ENCODE measurements around the gene RIPK3.
A peak's percentile ranks its signal among the peaks of the same experiment; 100 is the strongest.
"Not testable (repeated sequence)": the region's sequence is repeated elsewhere in the genome, so short reads cannot be mapped to it uniquely, and the experiment has no call there.

Gene RIPK3

DNA sequence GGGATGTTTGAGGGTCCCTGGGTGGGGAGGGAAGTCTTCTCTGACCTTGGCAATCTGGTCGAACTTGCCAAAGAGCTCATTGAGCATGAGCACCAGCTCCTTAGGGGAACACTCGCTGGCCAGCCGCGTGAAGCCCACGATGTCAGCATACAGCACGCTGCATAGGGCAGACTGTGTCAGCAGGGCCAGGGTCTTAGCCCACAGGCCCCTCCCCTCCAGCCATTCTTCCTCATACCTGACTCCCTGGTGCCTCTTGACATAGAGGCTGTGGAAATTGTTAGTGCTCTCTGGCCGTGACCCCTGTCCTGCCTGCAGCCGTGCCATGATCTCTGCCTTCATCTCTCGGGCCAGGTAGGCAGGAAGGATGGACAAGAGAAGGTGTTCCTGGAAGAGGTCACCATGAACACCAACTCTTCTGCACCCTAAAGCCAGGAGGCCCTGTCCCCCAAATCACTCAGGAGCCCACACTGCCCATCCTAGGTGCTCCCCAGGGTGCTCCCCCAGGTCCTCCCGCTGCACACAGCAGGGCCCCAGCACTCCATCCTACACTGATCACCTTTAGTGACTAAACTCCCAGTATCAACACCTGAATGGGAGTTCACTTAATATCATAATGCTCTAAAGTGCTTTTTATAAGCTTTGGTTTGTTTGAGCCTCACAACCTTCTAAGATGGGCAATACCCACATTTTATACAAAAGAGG is 8.7 kb downstream of the RIPK3 start:
- no peak for DNase-seq
- H3K36me3 Mint-ChIP-seq, result peaks cover 12% of the 10 kb centered on the region
- H3K27ac Mint-ChIP-seq, result no peak overlapping the region
- peaks cover 81% of the 10 kb centered on the region for H3K27me3 Mint-ChIP-seq
- CTCF ChIA-PET, result interaction anchor here (1.0 to 18.8 kb wide), 6 partner anchors 20 to 109 kb away, joined by 3 to 557 read pairs (median 12); partner anchors contain the start of genes CBLN3, CIDEB, KHNYN and LTB4R
- no peaks in the 10 kb centered on the region for H3K9me3 Mint-ChIP-seq
- peaks cover 67% of the 10 kb centered on the region for H3K4me1 Mint-ChIP-seq
- no peak overlapping the region for H3K4me3 Mint-ChIP-seq

DNA sequence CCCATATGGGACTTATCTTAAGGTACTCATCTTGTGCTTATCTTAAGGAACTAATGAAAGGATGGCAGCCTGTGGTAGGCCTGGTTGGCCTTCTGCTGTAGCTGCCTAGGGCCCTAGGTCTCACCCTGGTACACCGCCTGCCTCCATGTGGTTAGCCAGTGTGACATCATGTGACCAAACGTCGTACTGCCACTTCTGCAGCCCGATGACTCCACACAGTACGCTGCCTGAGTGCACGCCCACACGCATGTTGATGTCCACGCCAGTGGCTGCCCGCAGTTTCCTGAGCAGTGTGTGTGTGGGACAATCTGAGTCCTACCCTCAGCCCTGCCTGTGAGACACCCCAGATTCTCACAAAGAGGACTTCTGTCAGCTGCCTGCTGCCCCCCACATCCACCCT is 10.1 kb downstream of the RIPK3 start:
- H3K9me3 Mint-ChIP-seq, result no peaks in the 10 kb centered on the region
- peaks cover 59% of the 10 kb centered on the region for H3K4me1 Mint-ChIP-seq
- H3K36me3 Mint-ChIP-seq, result peaks cover 1% of the 10 kb centered on the region
- DNase-seq, result peak; percentile 52
- no peak overlapping the region for H3K4me3 Mint-ChIP-seq
- H3K27me3 Mint-ChIP-seq, result peaks cover 81% of the 10 kb centered on the region
- no peak overlapping the region for H3K27ac Mint-ChIP-seq
- CTCF ChIA-PET, result interaction anchor here (1.1 to 18.8 kb wide), 4 partner anchors 9 to 112 kb away, joined by 3 to 557 read pairs (median 66); partner anchors contain the start of genes CBLN3, CIDEB, KHNYN and LTB4R

- Mint-ChIP-seq H3K36me3 (peaks cover under 1% of the 10 kb centered on the region), H3K9me3 (no peaks in the 10 kb centered on the region), H3K27me3 (peaks cover 81% of the 10 kb centered on the region), H3K27ac (no peak overlapping the region), H3K4me1 (peaks cover 55% of the 10 kb centered on the region), H3K4me3 (no peak overlapping the region)
- CTCF ChIA-PET, result interaction anchor here (1.0 to 18.8 kb wide), 5 partner anchors 10 to 112 kb away, joined by 3 to 557 read pairs (median 4); partner anchors contain the start of genes CBLN3, CIDEB, KHNYN and LTB4R
- DNase-seq, result no peak
Observed at GRCh38 chr14:24329073-24329663, 10.6 kb downstream of the RIPK3 start.

GRCh38 chr14:24327914-24328313 is 11.9 kb downstream of the RIPK3 start:
- DNase-seq, result peak; percentile 48
- not testable (repeated sequence) for H3K36me3 Mint-ChIP-seq, H3K27ac Mint-ChIP-seq, H3K4me3 Mint-ChIP-seq, H3K9me3 Mint-ChIP-seq
- Mint-ChIP-seq H3K27me3 (peaks cover 80% of the 10 kb centered on the region), H3K4me1 (peaks cover 43% of the 10 kb centered on the region)
- CTCF ChIA-PET, result interaction anchor here (1.1 to 18.8 kb wide), 3 partner anchors 8 to 102 kb away, joined by 3 to 557 read pairs (median 129); partner anchors contain the start of genes CBLN3, CIDEB, KHNYN and LTB4R

GRCh38 chr14:24327303-24327702 is 12.5 kb downstream of the RIPK3 start:
- Mint-ChIP-seq H3K27me3 (peaks cover 80% of the 10 kb centered on the region), H3K36me3 (no peaks in the 10 kb centered on the region), H3K9me3 (no peaks in the 10 kb centered on the region), H3K27ac (no peak overlapping the region), H3K4me1 (peaks cover 38% of the 10 kb centered on the region), H3K4me3 (no peak overlapping the region)
- CTCF ChIA-PET, result interaction anchor here (0.7 to 18.8 kb wide), 6 partner anchors 9 to 112 kb away, joined by 3 to 557 read pairs (median 3); partner anchors contain the start of genes CBLN3, CIDEB, KHNYN and LTB4R
- DNase-seq, result no peak

- no peak overlapping the region for H3K27ac Mint-ChIP-seq
- CTCF ChIA-PET, result interaction anchor here (2.2 to 18.8 kb wide), 2 partner anchors 8 to 104 kb away, joined by 9 to 557 read pairs; partner anchors contain the start of genes CBLN3 and KHNYN
- H3K36me3 Mint-ChIP-seq, result no peaks in the 10 kb centered on the region
- H3K27me3 Mint-ChIP-seq, result peaks cover 75% of the 10 kb centered on the region
- H3K4me3 Mint-ChIP-seq, result no peak overlapping the region
- H3K4me1 Mint-ChIP-seq, result peaks cover 27% of the 10 kb centered on the region
- H3K9me3 Mint-ChIP-seq, result no peaks in the 10 kb centered on the region
- DNase-seq, result no peak
Observed at GRCh38 chr14:24325963-24326362, 13.8 kb downstream of the RIPK3 start.

DNA sequence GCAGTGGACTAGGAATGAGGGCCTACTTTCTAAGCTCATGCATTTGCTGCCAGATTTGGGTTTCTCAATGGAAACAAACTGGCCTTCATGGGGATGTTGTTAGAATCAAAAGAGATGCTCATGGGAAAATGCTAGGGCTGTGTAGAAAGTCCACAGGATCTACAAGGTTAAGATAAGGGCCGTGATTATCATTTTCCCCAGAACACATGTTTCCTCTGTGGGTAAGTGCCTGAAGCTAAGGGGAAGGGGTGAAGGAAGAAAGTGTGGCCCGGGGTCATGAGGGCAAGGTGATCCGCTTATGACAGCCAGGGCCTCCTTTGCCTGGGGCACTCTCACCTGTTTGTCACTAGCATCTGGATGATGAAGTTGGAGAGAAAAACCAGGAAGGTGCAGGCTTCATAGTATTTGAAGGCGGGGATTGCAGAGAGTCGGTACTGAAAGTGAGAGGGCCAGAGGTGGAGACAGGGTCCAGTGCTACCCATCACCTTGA is 14.7 kb downstream of the RIPK3 start:
- no peak overlapping the region for H3K27ac Mint-ChIP-seq
- H3K36me3 Mint-ChIP-seq, result no peaks in the 10 kb centered on the region
- H3K9me3 Mint-ChIP-seq, result no peaks in the 10 kb centered on the region
- no peak overlapping the region for H3K4me3 Mint-ChIP-seq
- no peak for DNase-seq
- CTCF ChIA-PET, result interaction anchor here (0.7 to 18.8 kb wide), 5 partner anchors 8 to 105 kb away, joined by 3 to 557 read pairs (median 6); partner anchors contain the start of genes CBLN3, KHNYN and LTB4R2
- H3K4me1 Mint-ChIP-seq, result peaks cover 27% of the 10 kb centered on the region
- H3K27me3 Mint-ChIP-seq, result peaks cover 76% of the 10 kb centered on the region

- Mint-ChIP-seq H3K9me3 (no peaks in the 10 kb centered on the region), H3K36me3 (no peaks in the 10 kb centered on the region), H3K27me3 (peaks cover 76% of the 10 kb centered on the region), H3K27ac (no peak overlapping the region), H3K4me1 (peaks cover 18% of the 10 kb centered on the region), H3K4me3 (no peak overlapping the region)
- CTCF ChIA-PET, result interaction anchor here (1.5 to 18.8 kb wide), 4 partner anchors 10 to 106 kb away, joined by 3 to 557 read pairs (median 8); partner anchors contain the start of genes CBLN3, KHNYN and LTB4R2
- no peak for DNase-seq
Observed at GRCh38 chr14:24324024-24324423, 15.8 kb downstream of the RIPK3 start.

GRCh38 chr14:24323341-24323740 is 16.4 kb downstream of the RIPK3 start:
- Mint-ChIP-seq H3K9me3 (no peaks in the 10 kb centered on the region), H3K4me1 (peaks cover 13% of the 10 kb centered on the region), H3K27ac (no peak overlapping the region), H3K27me3 (peaks cover 81% of the 10 kb centered on the region), H3K36me3 (no peaks in the 10 kb centered on the region), H3K4me3 (no peak overlapping the region)
- no peak for DNase-seq
- CTCF ChIA-PET, result interaction anchor here (0.9 to 18.8 kb wide), 5 partner anchors 10 to 108 kb away, joined by 3 to 557 read pairs (median 8); partner anchors contain the start of genes CBLN3, CIDEB, KHNYN and LTB4R2

- H3K27ac Mint-ChIP-seq, result no peak overlapping the region
- peaks cover 3% of the 10 kb centered on the region for H3K36me3 Mint-ChIP-seq
- no peak overlapping the region for H3K4me3 Mint-ChIP-seq
- CTCF ChIA-PET, result interaction anchor here (0.9 to 2.2 kb wide), 5 partner anchors 10 to 113 kb away, joined by 3 to 8 read pairs (median 4); partner anchors contain the start of genes CIDEB and LTB4R2
- DNase-seq, result no peak
- no peaks in the 10 kb centered on the region for H3K9me3 Mint-ChIP-seq
- peaks cover 82% of the 10 kb centered on the region for H3K27me3 Mint-ChIP-seq
- H3K4me1 Mint-ChIP-seq, result peaks cover 11% of the 10 kb centered on the region
Observed at GRCh38 chr14:24322672-24323071, 17.1 kb downstream of the RIPK3 start.

DNA sequence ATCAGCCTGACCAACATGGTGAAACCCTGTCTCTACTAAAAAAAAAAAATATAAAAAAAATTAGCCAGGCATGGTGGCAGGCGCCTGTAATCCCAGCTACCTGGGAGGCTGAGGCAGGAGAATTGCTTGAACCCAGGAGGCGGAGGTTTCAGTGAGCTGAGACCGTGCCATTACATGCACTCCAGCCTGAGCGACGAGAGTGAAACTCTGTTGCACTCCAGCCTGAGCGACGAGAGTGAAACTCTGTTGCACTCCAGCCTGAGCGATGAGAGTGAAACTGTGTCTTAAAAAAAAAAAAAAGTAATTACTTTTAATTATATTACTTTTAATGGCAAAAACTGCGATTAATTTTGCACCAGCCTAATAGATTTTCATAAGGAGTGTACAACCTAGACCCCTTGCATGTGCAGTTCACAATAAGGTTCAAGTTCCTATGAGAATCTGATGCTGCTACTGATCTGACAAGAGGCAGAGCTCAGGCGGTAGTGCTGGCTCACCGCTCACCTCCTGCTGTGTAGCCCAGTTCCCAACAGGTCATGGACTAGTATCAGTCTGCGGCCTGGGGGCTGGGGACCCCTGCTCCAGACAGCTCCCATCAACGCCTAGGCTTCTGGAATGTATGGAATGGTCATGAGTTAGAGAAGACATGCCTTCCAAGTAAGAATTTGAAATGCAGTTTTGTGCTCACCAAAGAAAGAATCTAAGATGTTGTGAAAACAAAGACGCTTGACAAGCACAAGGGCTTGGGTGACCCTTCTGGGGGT is 18.4 kb downstream of the RIPK3 start:
- DNase-seq, result no peak
- CTCF ChIA-PET, result interaction anchor here (0.9 to 2.2 kb wide), 3 partner anchors 11 to 114 kb away, joined by 3 to 8 read pairs (median 4); partner anchors contain the start of gene CIDEB
- Mint-ChIP-seq H3K27ac (no peak overlapping the region), H3K4me1 (peaks cover 9% of the 10 kb centered on the region), H3K36me3 (peaks cover 3% of the 10 kb centered on the region), H3K27me3 (peaks cover 77% of the 10 kb centered on the region), H3K4me3 (no peak overlapping the region), H3K9me3 (no peaks in the 10 kb centered on the region)

GRCh38 chr14:24317141-24317928 is 22.5 kb downstream of the RIPK3 start:
- DNase-seq, result no peak

GRCh38 chr14:24316597-24316950 is 23.2 kb downstream of the RIPK3 start:
- Mint-ChIP-seq H3K27me3 (peaks cover 29% of the 10 kb centered on the region), H3K4me3 (no peak overlapping the region), H3K4me1 (peaks cover 49% of the 10 kb centered on the region), H3K27ac (no peak overlapping the region), H3K9me3 (no peaks in the 10 kb centered on the region), H3K36me3 (peaks cover 28% of the 10 kb centered on the region)
- DNase-seq, result no peak
- CTCF ChIA-PET, result interaction anchor here (1.2 to 13.0 kb wide), 2 partner anchors 15 to 20 kb away, joined by 3 to 129 read pairs; partner anchors contain the start of gene ADCY4

More at GRCh38 chr14:24317141-24317928, 22.5 kb downstream of the RIPK3 start:
- H3K27ac Mint-ChIP-seq, result peak overlapping the region; percentile 40
- H3K36me3 Mint-ChIP-seq, result peaks cover 24% of the 10 kb centered on the region
- H3K9me3 Mint-ChIP-seq, result no peaks in the 10 kb centered on the region
- peaks cover 41% of the 10 kb centered on the region for H3K4me1 Mint-ChIP-seq
- H3K4me3 Mint-ChIP-seq, result no peak overlapping the region
- H3K27me3 Mint-ChIP-seq, result peaks cover 37% of the 10 kb centered on the region
- CTCF ChIA-PET, result interaction anchor here (1.8 to 13.0 kb wide), 2 partner anchors 9 to 14 kb away, joined by 10 to 129 read pairs; partner anchors contain the start of genes ADCY4, CIDEB and LTB4R2

Data from activated naive CD4-positive, alpha-beta T cell treated with anti-CD3 and anti-CD28 coated beads, Interleukin-2, amount 10 ng/mL, durations not matched to agents 7 days and 5 days (primary cell).